ENCODE results near the gene PTGFRN.

DNA sequence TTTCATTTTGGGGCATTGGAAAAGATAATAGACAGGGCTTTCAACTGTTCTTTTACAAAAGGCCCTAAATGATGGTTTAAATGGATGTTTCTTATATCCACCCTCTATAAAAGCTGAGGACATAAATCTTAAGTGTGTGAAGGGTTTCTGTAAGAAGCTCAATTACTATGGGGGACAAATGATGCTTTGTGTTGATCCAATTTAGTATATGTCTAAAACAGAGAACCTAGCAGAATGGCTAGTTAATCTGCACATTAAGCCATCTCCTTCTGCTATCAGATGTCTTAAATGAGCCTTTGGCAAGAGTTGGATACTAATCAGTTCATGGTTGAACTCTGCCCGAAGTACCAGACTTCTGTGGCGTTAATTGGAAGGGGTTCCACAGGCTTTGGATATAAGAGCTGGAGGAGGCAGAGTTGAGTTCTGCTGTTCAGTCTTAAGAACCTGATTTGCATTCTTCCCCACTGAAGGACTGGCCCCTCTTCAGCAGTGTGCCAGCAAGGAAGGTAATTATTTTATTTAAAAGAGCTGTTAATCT, 43.1 kb downstream of the PTGFRN start:
- TF ChIP-seq RFX5 (IDR thresholded peaks at IDR 0.05; ENCODE audit: low read depth, low read length): no peak
- no peak for TF ChIP-seq CTCF (conservative IDR thresholded peaks at IDR 0.05; ENCODE audit: low read depth, low read length)
- TF ChIP-seq USF2 (IDR thresholded peaks at IDR 0.05; ENCODE audit: low read depth, low read length): no peak
- TF ChIP-seq MXI1 (IDR thresholded peaks at IDR 0.05; ENCODE audit: borderline replicate concordance, low read depth, low read length): no peak
- no peak for TF ChIP-seq MAZ (IDR thresholded peaks at IDR 0.05; ENCODE audit: borderline replicate concordance, low read depth, low read length)
- no peak for TF ChIP-seq CHD1 (IDR thresholded peaks at IDR 0.05; ENCODE audit: low read depth, low read length)
- no peak for TF ChIP-seq RCOR1 (IDR thresholded peaks at IDR 0.05; ENCODE audit: insufficient replicate concordance, low read length)
- TF ChIP-seq FOS (IDR thresholded peaks at IDR 0.05; ENCODE audit: low read depth, low read length): no peak
- TF ChIP-seq POLR2A (IDR thresholded peaks at IDR 0.05; ENCODE audit: low read depth, low read length): no peak
- TF ChIP-seq RAD21 (IDR thresholded peaks at IDR 0.05; ENCODE audit: low read length): no peak
- TF ChIP-seq BHLHE40 (IDR thresholded peaks at IDR 0.05; ENCODE audit: low read depth, low read length): no peak
- TF ChIP-seq CEBPB (IDR thresholded peaks at IDR 0.05; ENCODE audit: low read depth, low read length): no peak
- TF ChIP-seq ELK1 (IDR thresholded peaks at IDR 0.05; ENCODE audit: borderline replicate concordance, low read depth, low read length): no peak
- TF ChIP-seq SMC3 (IDR thresholded peaks at IDR 0.05; ENCODE audit: low read depth, low read length): no peak
